Right lobe of liver (tissue), 4 donors: ENCODE results near the gene WIF1.

Source experiments
- CTCF ChIP-seq, 4 donors: fragments of 200-600 bp in 3 of 4; fragments of 450-650 bp in 1 of 4; IDR thresholded peaks; one replicate each; pipeline versions ENCODE4 v1.5.1 to v1.8.0; 2016 to 2022; ENCODE audit warnings: antibody characterized with exemption in 4 of 4, mild to moderate bottlenecking in 2 of 4
- POLR2A ChIP-seq: fragments of 450-650 bp; IDR thresholded peaks from one replicate; pipeline ENCODE4 v1.6.1; 2017; ENCODE audit warnings: antibody characterized with exemption, mild to moderate bottlenecking
- donor health status: DM: no; HTN: no; CAD: no.
- donor health status: DM: no; HTN: no; CAD: no.
- donor health status: DM: no; HTN: yes; CAD: no.

- no peak for TF ChIP-seq CTCF (IDR thresholded peaks at IDR 0.05)
- TF ChIP-seq POLR2A: no peak
Observed at GRCh38 chr12:65069336-65069735, 51.8 kb downstream of the WIF1 start.
